Measurements from ENCODE around the gene EIF2S2. TPM values are rescaled to one million over a fixed set of nuclear protein-coding genes. Genes with fewer than 3 reads are reported as not detected.

The EIF2S2 gene
- total and polyA plus RNA-seq, 3 experiments from 2014 or later, result 24.2 to 130 (median 128) TPM

DNA sequence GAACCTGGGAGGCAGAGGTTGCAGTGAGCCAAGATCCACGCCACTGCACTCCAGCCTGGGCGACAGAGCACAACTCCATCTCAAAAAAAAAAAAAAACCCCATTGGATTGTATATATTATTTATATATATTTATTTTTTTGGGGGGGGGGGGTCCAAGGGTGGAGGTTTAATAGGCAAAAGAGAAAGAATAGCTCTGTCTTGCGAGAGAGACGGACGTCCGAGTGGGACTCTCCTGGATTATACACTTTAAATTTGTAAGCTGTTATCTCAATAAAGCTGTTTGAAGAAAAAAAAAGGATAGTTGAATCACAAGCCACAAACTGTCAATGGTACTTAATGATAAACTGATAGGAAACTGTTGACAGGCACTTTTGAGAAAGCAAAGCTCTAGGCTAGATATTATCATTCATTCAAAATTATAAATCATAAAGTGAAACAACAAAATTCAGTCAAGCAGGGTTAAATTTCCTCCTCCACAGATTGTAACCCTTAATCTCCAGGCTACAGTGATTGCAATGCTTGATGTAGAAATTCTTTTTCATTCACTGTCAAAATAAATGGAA lies 20.3 kb downstream of the EIF2S2 start:
- H3K4me1 Mint-ChIP-seq, result peaks cover 5 to 30% (median 15%) of the 10 kb centered on the region in 3 donors
- Histone ChIP-seq H3K36me3 (ENCODE audit: insufficient read depth, low read length) (peaks cover 50% of the 10 kb centered on the region), H3K4me1 (ENCODE audit: insufficient read depth, low read length) (no peaks in the 10 kb centered on the region), H3K27ac (ENCODE audit: low read depth, low read length) (no peak overlapping the region), H3K9me3 (ENCODE audit: low read length) (no peaks in the 10 kb centered on the region), H3K4me3 (ENCODE audit: low read length) (no peak overlapping the region), H3K27me3 (ENCODE audit: insufficient read depth, low read length, poor library complexity, severe bottlenecking) (no peaks in the 10 kb centered on the region)
- ChIA-PET CTCF (no interaction called here), POLR2A (interaction anchor here (0.6 kb wide), 2 partner anchors 10 to 1236 kb away, joined by 3 to 4 read pairs; no protein-coding TSS in a partner anchor)
- H3K9me3 Mint-ChIP-seq, result no peaks in the 10 kb centered on the region
- H3K4me3 Mint-ChIP-seq, result no peak overlapping the region
- no peaks in the 10 kb centered on the region for H3K27me3 Mint-ChIP-seq
- H3K27ac Mint-ChIP-seq, result peak overlapping the region in 5 of 8 donors; percentile 29 to 61 (median 34)
- peaks cover 4 to 92% (median 19%) of the 10 kb centered on the region in 3 donors for H3K36me3 Mint-ChIP-seq
- no peak for DNase-seq

DNA sequence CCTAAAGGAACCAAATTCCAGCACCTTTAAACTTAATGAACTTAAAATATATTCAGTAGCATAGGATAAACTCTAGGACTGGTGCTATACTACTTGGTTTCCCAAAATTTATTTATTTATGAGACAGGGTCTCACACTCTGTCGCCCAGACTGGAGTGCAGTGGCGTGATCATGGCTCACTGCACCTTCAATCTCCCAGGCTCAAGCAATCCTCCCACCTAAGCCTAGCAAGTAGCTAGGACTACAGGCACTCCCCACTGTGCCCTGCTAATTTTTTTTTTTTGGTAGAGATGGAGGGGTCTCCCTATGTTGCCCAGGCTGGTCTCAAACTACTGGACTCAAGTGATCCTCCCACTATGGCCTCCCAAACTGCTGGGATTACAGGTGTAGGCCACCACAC lies 21.4 kb downstream of the EIF2S2 start:
- no peaks in the 10 kb centered on the region for H3K27me3 Mint-ChIP-seq
- H3K4me3 Mint-ChIP-seq, result no peak overlapping the region
- no peaks in the 10 kb centered on the region for H3K9me3 Mint-ChIP-seq
- ChIA-PET POLR2A (no interaction called here), CTCF (no interaction called here)
- no peak overlapping the region for H3K27ac ChIP-seq (ENCODE audit: low read depth, low read length)
- no peak for DNase-seq
- no peak overlapping the region for H3K4me3 ChIP-seq (ENCODE audit: low read length)
- H3K4me1 ChIP-seq (ENCODE audit: insufficient read depth, low read length), result no peaks in the 10 kb centered on the region
- no peaks in the 10 kb centered on the region for H3K9me3 ChIP-seq (ENCODE audit: low read length)
- peaks cover 6 to 33% (median 14%) of the 10 kb centered on the region in 3 donors for H3K4me1 Mint-ChIP-seq
- peaks cover 4 to 90% (median 17%) of the 10 kb centered on the region in 3 donors for H3K36me3 Mint-ChIP-seq
- H3K27ac Mint-ChIP-seq, result peak overlapping the region in 3 of 8 donors; percentile 11 to 19 (median 14)
- peaks cover 40% of the 10 kb centered on the region for H3K36me3 ChIP-seq (ENCODE audit: insufficient read depth, low read length)
- no peaks in the 10 kb centered on the region for H3K27me3 ChIP-seq (ENCODE audit: insufficient read depth, low read length, poor library complexity, severe bottlenecking)

DNA sequence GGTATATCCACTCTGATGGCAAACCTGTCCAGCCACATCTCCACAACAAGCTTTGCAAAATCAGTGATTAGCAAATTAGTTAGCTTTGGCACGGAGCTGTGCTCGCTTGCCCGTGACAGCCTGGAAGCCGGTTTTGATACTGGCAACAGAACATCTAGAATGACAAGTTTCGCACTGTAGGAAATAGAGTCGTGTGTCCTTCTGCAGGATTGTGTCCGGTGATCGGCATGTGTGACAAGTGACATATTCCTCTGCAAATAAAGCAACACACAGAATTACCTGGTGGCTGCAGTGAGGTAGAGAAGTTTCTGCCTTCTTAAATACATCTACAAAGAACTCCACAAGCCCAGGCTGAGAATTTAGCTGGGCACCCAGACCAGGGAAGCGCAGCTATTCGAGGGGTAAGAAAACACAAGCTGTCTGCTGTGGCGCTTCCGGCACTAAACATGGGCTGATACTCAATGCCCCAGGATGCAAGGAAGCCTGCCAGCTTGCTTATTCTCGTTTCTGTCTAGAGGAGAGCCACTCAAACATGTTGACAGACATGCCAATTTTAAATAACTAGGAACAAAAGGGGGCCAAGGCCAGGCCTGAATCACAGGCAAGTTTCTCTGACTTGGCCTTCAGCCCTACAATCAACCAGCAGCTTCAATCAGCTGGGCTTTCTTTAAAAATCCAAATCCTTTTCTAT lies 22.2 kb downstream of the EIF2S2 start:
- Mint-ChIP-seq H3K27me3 (no peaks in the 10 kb centered on the region), H3K36me3 (peaks cover 4 to 90% (median 17%) of the 10 kb centered on the region in 3 donors), H3K4me1 (peaks cover 10 to 37% (median 18%) of the 10 kb centered on the region in 3 donors), H3K27ac (peak overlapping the region in 5 of 8 donors; percentile 7 to 82 (median 54)), H3K4me3 (no peak overlapping the region), H3K9me3 (no peaks in the 10 kb centered on the region)
- Histone ChIP-seq H3K27me3 (ENCODE audit: insufficient read depth, low read length, poor library complexity, severe bottlenecking) (no peaks in the 10 kb centered on the region), H3K4me1 (ENCODE audit: insufficient read depth, low read length) (no peaks in the 10 kb centered on the region), H3K4me3 (ENCODE audit: low read length) (no peak overlapping the region), H3K9me3 (ENCODE audit: low read length) (no peaks in the 10 kb centered on the region), H3K36me3 (ENCODE audit: insufficient read depth, low read length) (peaks cover 35% of the 10 kb centered on the region), H3K27ac (ENCODE audit: low read depth, low read length) (no peak overlapping the region)
- DNase-seq, result no peak
- ChIA-PET CTCF (no interaction called here), POLR2A (interaction anchor here (0.6 kb wide), 1 partner anchor 59 kb away, joined by 3 read pairs; no protein-coding TSS in a partner anchor)

- peaks cover 4 to 93% (median 17%) of the 10 kb centered on the region in 3 donors for H3K36me3 Mint-ChIP-seq
- H3K4me3 Mint-ChIP-seq, result no peak overlapping the region
- no peak for DNase-seq
- no peaks in the 10 kb centered on the region for H3K9me3 ChIP-seq (ENCODE audit: low read length)
- peaks cover 34% of the 10 kb centered on the region for H3K36me3 ChIP-seq (ENCODE audit: insufficient read depth, low read length)
- no peak overlapping the region for H3K4me3 ChIP-seq (ENCODE audit: low read length)
- POLR2A ChIA-PET, result no interaction called here
- no peaks in the 10 kb centered on the region for H3K9me3 Mint-ChIP-seq
- CTCF ChIA-PET, result no interaction called here
- H3K4me1 Mint-ChIP-seq, result peaks cover 12 to 36% (median 17%) of the 10 kb centered on the region in 3 donors
- no peaks in the 10 kb centered on the region for H3K27me3 ChIP-seq (ENCODE audit: insufficient read depth, low read length, poor library complexity, severe bottlenecking)
- no peak overlapping the region for H3K27ac ChIP-seq (ENCODE audit: low read depth, low read length)
- H3K27me3 Mint-ChIP-seq, result no peaks in the 10 kb centered on the region
- no peaks in the 10 kb centered on the region for H3K4me1 ChIP-seq (ENCODE audit: insufficient read depth, low read length)
- H3K27ac Mint-ChIP-seq, result peak overlapping the region in 4 of 8 donors; percentile 40 to 81 (median 56)
Measured at GRCh38 chr20:34089175-34089479, 22.9 kb downstream of the EIF2S2 start.

DNA sequence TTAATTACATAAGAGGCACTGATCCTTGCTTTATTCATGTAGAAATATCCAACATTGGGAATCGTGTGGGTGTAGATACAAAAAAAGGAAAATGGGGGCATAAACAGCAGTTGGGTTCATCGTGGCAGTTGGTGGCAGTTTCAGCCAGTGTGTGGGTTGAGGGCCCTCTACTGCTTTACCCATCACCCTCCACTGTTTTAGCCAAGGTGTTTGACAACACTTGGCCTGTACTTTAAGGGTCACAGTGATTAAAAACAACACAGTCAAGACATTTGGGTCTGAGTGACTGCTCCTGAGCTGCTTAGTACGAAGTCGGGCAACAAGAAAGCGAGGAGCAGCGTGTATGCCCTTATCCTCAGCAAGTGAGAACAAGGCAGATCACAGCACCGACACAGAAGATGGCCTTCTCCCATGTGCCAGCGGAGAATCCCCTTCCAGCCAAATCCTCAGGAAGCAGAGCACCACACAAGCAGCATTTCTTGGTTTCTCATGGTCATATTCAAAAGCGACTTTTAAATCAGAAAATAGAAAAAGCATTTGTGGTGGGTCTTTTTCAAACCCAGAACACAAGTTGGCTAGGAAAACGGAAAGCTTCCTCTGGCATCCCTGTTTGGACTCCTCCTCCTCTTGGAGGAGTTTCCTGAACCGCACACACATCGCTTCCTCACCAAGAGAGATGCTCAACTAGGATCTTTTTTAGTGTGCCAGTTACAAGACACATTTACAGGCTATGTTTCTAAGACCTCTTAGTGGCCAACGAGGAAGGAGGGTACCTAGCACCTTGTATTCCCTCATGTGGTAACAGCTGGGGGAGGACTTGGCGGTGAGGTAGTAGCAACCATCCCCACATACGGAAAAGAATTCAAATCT lies 23.5 kb downstream of the EIF2S2 start:
- Histone ChIP-seq H3K4me3 (ENCODE audit: low read length) (no peak overlapping the region), H3K4me1 (ENCODE audit: insufficient read depth, low read length) (no peaks in the 10 kb centered on the region), H3K36me3 (ENCODE audit: insufficient read depth, low read length) (peaks cover 35% of the 10 kb centered on the region), H3K27me3 (ENCODE audit: insufficient read depth, low read length, poor library complexity, severe bottlenecking) (no peaks in the 10 kb centered on the region), H3K9me3 (ENCODE audit: low read length) (no peaks in the 10 kb centered on the region), H3K27ac (ENCODE audit: low read depth, low read length) (no peak overlapping the region)
- Mint-ChIP-seq H3K27me3 (no peaks in the 10 kb centered on the region), H3K9me3 (no peaks in the 10 kb centered on the region), H3K4me1 (peaks cover 12 to 39% (median 12%) of the 10 kb centered on the region in 3 donors), H3K36me3 (peaks cover 0 to 93% (median 20%) of the 10 kb centered on the region in 3 donors), H3K4me3 (no peak overlapping the region), H3K27ac (peak overlapping the region in 6 of 8 donors; percentile 35 to 92 (median 46))
- ChIA-PET CTCF (no interaction called here), POLR2A (no interaction called here)
- DNase-seq, result no peak

DNA sequence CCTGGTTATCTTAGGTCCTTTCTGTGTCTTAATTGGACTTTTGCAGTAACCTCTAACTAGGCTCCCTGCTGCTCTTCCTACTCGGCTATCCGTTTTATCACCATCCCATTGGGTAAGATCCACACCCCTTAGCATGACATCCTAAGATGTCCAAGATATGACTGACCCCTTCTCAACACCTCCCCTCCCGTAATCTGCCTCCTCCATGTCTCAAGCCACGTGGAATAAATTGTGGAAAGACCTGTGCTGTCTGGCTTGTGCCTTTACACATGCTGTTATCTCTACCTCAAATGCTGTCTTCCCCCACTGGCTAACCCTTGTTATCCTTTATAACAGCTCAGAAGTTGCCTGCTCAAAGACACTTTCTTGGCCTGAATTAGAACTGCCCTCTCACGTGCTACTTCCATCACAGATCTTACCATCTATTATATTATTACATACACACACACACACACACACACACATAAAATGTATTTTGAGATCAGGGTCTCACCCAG lies 26.5 kb downstream of the EIF2S2 start:
- peaks cover 0 to 96% (median 22%) of the 10 kb centered on the region in 3 donors for H3K36me3 Mint-ChIP-seq

GRCh38 chr20:34084227-34084923 lies 27.7 kb downstream of the EIF2S2 start:
- H3K4me1 Mint-ChIP-seq, result peaks cover 17 to 29% (median 18%) of the 10 kb centered on the region in 3 donors
- no peaks in the 10 kb centered on the region for H3K27me3 ChIP-seq (ENCODE audit: insufficient read depth, low read length, poor library complexity, severe bottlenecking)
- no peaks in the 10 kb centered on the region for H3K27me3 Mint-ChIP-seq
- peaks cover 45% of the 10 kb centered on the region for H3K36me3 ChIP-seq (ENCODE audit: insufficient read depth, low read length)
- H3K9me3 Mint-ChIP-seq, result no peaks in the 10 kb centered on the region
- peaks cover 0 to 96% (median 21%) of the 10 kb centered on the region in 3 donors for H3K36me3 Mint-ChIP-seq
- H3K4me1 ChIP-seq (ENCODE audit: insufficient read depth, low read length), result no peaks in the 10 kb centered on the region
- peak overlapping the region in 7 of 8 donors; percentile 34 to 84 (median 63) for H3K27ac Mint-ChIP-seq
- DNase-seq, result no peak
- no peak overlapping the region for H3K4me3 ChIP-seq (ENCODE audit: low read length)
- H3K4me3 Mint-ChIP-seq, result peak overlapping the region in 2 of 7 donors; percentile 15 to 54
- H3K9me3 ChIP-seq (ENCODE audit: low read length), result no peaks in the 10 kb centered on the region
- no peak overlapping the region for H3K27ac ChIP-seq (ENCODE audit: low read depth, low read length)
- POLR2A ChIA-PET, result no interaction called here
- CTCF ChIA-PET, result no interaction called here

More for the DNA sequence above, 26.5 kb downstream of the EIF2S2 start:
- Mint-ChIP-seq H3K27me3 (no peaks in the 10 kb centered on the region), H3K4me3 (peak overlapping the region in 1 of 7 donors; percentile 48), H3K4me1 (peaks cover 17 to 32% (median 18%) of the 10 kb centered on the region in 3 donors), H3K27ac (peak overlapping the region in 7 of 8 donors; percentile 9 to 91 (median 52)), H3K9me3 (no peaks in the 10 kb centered on the region)
- Histone ChIP-seq H3K27ac (ENCODE audit: low read depth, low read length) (no peak overlapping the region), H3K4me1 (ENCODE audit: insufficient read depth, low read length) (no peaks in the 10 kb centered on the region), H3K4me3 (ENCODE audit: low read length) (no peak overlapping the region), H3K27me3 (ENCODE audit: insufficient read depth, low read length, poor library complexity, severe bottlenecking) (no peaks in the 10 kb centered on the region), H3K9me3 (ENCODE audit: low read length) (no peaks in the 10 kb centered on the region), H3K36me3 (ENCODE audit: insufficient read depth, low read length) (peaks cover 44% of the 10 kb centered on the region)
- CTCF ChIA-PET, result no interaction called here
- no peak for DNase-seq
- POLR2A ChIA-PET, result no interaction called here
